ENCODE measurements around the gene ACADM.
"Not testable (repeated sequence)": the region's sequence is repeated elsewhere in the genome, so short reads cannot be mapped to it uniquely, and the experiment has no call there.

Gene ACADM

GRCh38 chr1:75720325-75720724 lies 4.2 kb upstream of the ACADM start:
- Histone ChIP-seq H3K4ac (ENCODE audit: low read depth, low read length) (no peak overlapping the region), H3K79me2 (ENCODE audit: control insufficient read depth, insufficient read depth, low read length) (no peaks in the 10 kb centered on the region), H2BK120ac (ENCODE audit: low read depth, low read length) (peak overlapping the region; percentile 78), H3K4me1 (ENCODE audit: control insufficient read depth, low read depth, low read length) (no peaks in the 10 kb centered on the region), H3K4me2 (ENCODE audit: low read length) (no peak overlapping the region), H2BK5ac (ENCODE audit: low read length) (peak overlapping the region; percentile 35), H3K4me3 (ENCODE audit: low read length) (no peak overlapping the region), H4K8ac (ENCODE audit: low read depth, low read length) (no peak overlapping the region), H2BK15ac (replicated peaks; ENCODE audit: low read depth) (no peak overlapping the region), H4K5ac (ENCODE audit: low read length) (no peak overlapping the region), H3K27ac (ENCODE audit: low read depth, low read length) (peak overlapping the region; percentile 71), H3K18ac (ENCODE audit: low read length) (peak overlapping the region; percentile 39), H3K27me3 (ENCODE audit: insufficient read depth, low read length, poor library complexity) (no peaks in the 10 kb centered on the region), H2AK5ac (ENCODE audit: low read length) (no peak overlapping the region), H3K56ac (ENCODE audit: low read length) (no peak overlapping the region), H3K23ac (ENCODE audit: low read length) (no peak overlapping the region), H3K36me3 (ENCODE audit: control insufficient read depth, insufficient read depth, low read length) (no peaks in the 10 kb centered on the region), H3K79me1 (ENCODE audit: low read length) (no peaks in the 10 kb centered on the region), H3K9ac (ENCODE audit: low read length) (no peak overlapping the region)
- WGBS (ENCODE audit: extremely low coverage, insufficient coverage, low lambda C conversion rate) = no CpG with 5 or more reads among the region's 4 CpGs
- no peak for DNase-seq

GRCh38 chr1:75720820-75721219 lies 3.7 kb upstream of the ACADM start:
- H3K27ac ChIP-seq (ENCODE audit: low read depth, low read length) = peak overlapping the region; percentile 82
- no peak overlapping the region for H4K5ac ChIP-seq (ENCODE audit: low read length)
- H3K79me1 ChIP-seq (ENCODE audit: low read length) = no peaks in the 10 kb centered on the region
- no peak overlapping the region for H3K4me3 ChIP-seq (ENCODE audit: low read length)
- H3K4ac ChIP-seq (ENCODE audit: low read depth, low read length) = no peak overlapping the region
- WGBS (ENCODE audit: extremely low coverage, insufficient coverage, low lambda C conversion rate) = no CpG with 5 or more reads among the region's 1 CpG
- peaks cover 2% of the 10 kb centered on the region for H3K79me2 ChIP-seq (ENCODE audit: control insufficient read depth, insufficient read depth, low read length)
- H4K8ac ChIP-seq (ENCODE audit: low read depth, low read length) = no peak overlapping the region
- H3K23ac ChIP-seq (ENCODE audit: low read length) = no peak overlapping the region
- no peak overlapping the region for H2AK5ac ChIP-seq (ENCODE audit: low read length)
- peak; percentile 67 for DNase-seq
- H3K9ac ChIP-seq (ENCODE audit: low read length) = no peak overlapping the region
- H3K36me3 ChIP-seq (ENCODE audit: control insufficient read depth, insufficient read depth, low read length) = no peaks in the 10 kb centered on the region
- H2BK15ac ChIP-seq (replicated peaks; ENCODE audit: low read depth) = no peak overlapping the region
- H3K18ac ChIP-seq (ENCODE audit: low read length) = no peak overlapping the region
- H3K4me2 ChIP-seq (ENCODE audit: low read length) = no peak overlapping the region
- no peak overlapping the region for H2BK120ac ChIP-seq (ENCODE audit: low read depth, low read length)
- H2BK5ac ChIP-seq (ENCODE audit: low read length) = no peak overlapping the region
- H3K27me3 ChIP-seq (ENCODE audit: insufficient read depth, low read length, poor library complexity) = no peaks in the 10 kb centered on the region
- no peaks in the 10 kb centered on the region for H3K4me1 ChIP-seq (ENCODE audit: control insufficient read depth, low read depth, low read length)
- no peak overlapping the region for H3K56ac ChIP-seq (ENCODE audit: low read length)

GRCh38 chr1:75722246-75722645 lies 2.3 kb upstream of the ACADM start:
- not testable (repeated sequence) for DNase-seq; H3K18ac ChIP-seq (ENCODE audit: low read length); H2BK120ac ChIP-seq (ENCODE audit: low read depth, low read length); H3K79me2 ChIP-seq (ENCODE audit: control insufficient read depth, insufficient read depth, low read length); H4K8ac ChIP-seq (ENCODE audit: low read depth, low read length); H3K27me3 ChIP-seq (ENCODE audit: insufficient read depth, low read length, poor library complexity); H3K9ac ChIP-seq (ENCODE audit: low read length); H2BK5ac ChIP-seq (ENCODE audit: low read length); H3K4me1 ChIP-seq (ENCODE audit: control insufficient read depth, low read depth, low read length); H3K4me3 ChIP-seq (ENCODE audit: low read length); H2AK5ac ChIP-seq (ENCODE audit: low read length); H3K23ac ChIP-seq (ENCODE audit: low read length); H3K56ac ChIP-seq (ENCODE audit: low read length); H3K27ac ChIP-seq (ENCODE audit: low read depth, low read length); H3K36me3 ChIP-seq (ENCODE audit: control insufficient read depth, insufficient read depth, low read length); H3K79me1 ChIP-seq (ENCODE audit: low read length); H3K4ac ChIP-seq (ENCODE audit: low read depth, low read length); H2BK15ac ChIP-seq (replicated peaks; ENCODE audit: low read depth); H4K5ac ChIP-seq (ENCODE audit: low read length); H3K4me2 ChIP-seq (ENCODE audit: low read length)
- no CpG with 5 or more reads among the region's 8 CpGs for WGBS (ENCODE audit: extremely low coverage, insufficient coverage, low lambda C conversion rate)

GRCh38 chr1:75722966-75723365 lies 1.5 kb upstream of the ACADM start:
- H3K27me3 ChIP-seq (ENCODE audit: insufficient read depth, low read length, poor library complexity) = no peaks in the 10 kb centered on the region
- H3K56ac ChIP-seq (ENCODE audit: low read length) = no peak overlapping the region
- H2AK5ac ChIP-seq (ENCODE audit: low read length) = no peak overlapping the region
- H2BK15ac ChIP-seq (replicated peaks; ENCODE audit: low read depth) = no peak overlapping the region
- WGBS (ENCODE audit: extremely low coverage, insufficient coverage, low lambda C conversion rate) = no CpG with 5 or more reads among the region's 9 CpGs
- no peak overlapping the region for H3K27ac ChIP-seq (ENCODE audit: low read depth, low read length)
- no peak overlapping the region for H3K4me2 ChIP-seq (ENCODE audit: low read length)
- no peak overlapping the region for H3K4ac ChIP-seq (ENCODE audit: low read depth, low read length)
- no peak overlapping the region for H4K8ac ChIP-seq (ENCODE audit: low read depth, low read length)
- no peaks in the 10 kb centered on the region for H3K4me1 ChIP-seq (ENCODE audit: control insufficient read depth, low read depth, low read length)
- H3K23ac ChIP-seq (ENCODE audit: low read length) = no peak overlapping the region
- H3K18ac ChIP-seq (ENCODE audit: low read length) = no peak overlapping the region
- no peak overlapping the region for H2BK120ac ChIP-seq (ENCODE audit: low read depth, low read length)
- H3K36me3 ChIP-seq (ENCODE audit: control insufficient read depth, insufficient read depth, low read length) = no peaks in the 10 kb centered on the region
- no peak for DNase-seq
- H3K79me2 ChIP-seq (ENCODE audit: control insufficient read depth, insufficient read depth, low read length) = peaks cover 14% of the 10 kb centered on the region
- H3K4me3 ChIP-seq (ENCODE audit: low read length) = no peak overlapping the region
- H3K79me1 ChIP-seq (ENCODE audit: low read length) = peaks cover 7% of the 10 kb centered on the region
- H3K9ac ChIP-seq (ENCODE audit: low read length) = no peak overlapping the region
- H2BK5ac ChIP-seq (ENCODE audit: low read length) = no peak overlapping the region
- no peak overlapping the region for H4K5ac ChIP-seq (ENCODE audit: low read length)

GRCh38 chr1:75723989-75724471 lies 479 bp upstream of the ACADM start:
- peak; percentile 90 for DNase-seq

GRCh38 chr1:75725266-75725665 lies 757 bp downstream of the ACADM start:
- no peak overlapping the region for H2BK15ac ChIP-seq (replicated peaks; ENCODE audit: low read depth)
- no peaks in the 10 kb centered on the region for H3K4me1 ChIP-seq (ENCODE audit: control insufficient read depth, low read depth, low read length)
- peak overlapping the region; percentile 29 for H3K56ac ChIP-seq (ENCODE audit: low read length)
- no peak for DNase-seq
- H2BK120ac ChIP-seq (ENCODE audit: low read depth, low read length) = no peak overlapping the region
- H3K18ac ChIP-seq (ENCODE audit: low read length) = no peak overlapping the region
- H3K23ac ChIP-seq (ENCODE audit: low read length) = no peak overlapping the region
- WGBS (ENCODE audit: extremely low coverage, insufficient coverage, low lambda C conversion rate) = no CpG with 5 or more reads among the region's 1 CpG
- no peak overlapping the region for H2BK5ac ChIP-seq (ENCODE audit: low read length)
- H3K36me3 ChIP-seq (ENCODE audit: control insufficient read depth, insufficient read depth, low read length) = no peaks in the 10 kb centered on the region
- peak overlapping the region; percentile 14 for H3K9ac ChIP-seq (ENCODE audit: low read length)
- H3K4me2 ChIP-seq (ENCODE audit: low read length) = peak overlapping the region; percentile 6
- no peak overlapping the region for H3K4ac ChIP-seq (ENCODE audit: low read depth, low read length)
- no peaks in the 10 kb centered on the region for H3K27me3 ChIP-seq (ENCODE audit: insufficient read depth, low read length, poor library complexity)
- no peak overlapping the region for H3K4me3 ChIP-seq (ENCODE audit: low read length)
- H2AK5ac ChIP-seq (ENCODE audit: low read length) = no peak overlapping the region
- H3K27ac ChIP-seq (ENCODE audit: low read depth, low read length) = no peak overlapping the region
- peaks cover 7% of the 10 kb centered on the region for H3K79me1 ChIP-seq (ENCODE audit: low read length)
- H4K5ac ChIP-seq (ENCODE audit: low read length) = no peak overlapping the region
- peaks cover 14% of the 10 kb centered on the region for H3K79me2 ChIP-seq (ENCODE audit: control insufficient read depth, insufficient read depth, low read length)
- H4K8ac ChIP-seq (ENCODE audit: low read depth, low read length) = no peak overlapping the region

More at GRCh38 chr1:75723989-75724471, 479 bp upstream of the ACADM start:
- H3K4me3 ChIP-seq (ENCODE audit: low read length) = peak overlapping the region; percentile 67
- H3K36me3 ChIP-seq (ENCODE audit: control insufficient read depth, insufficient read depth, low read length) = no peaks in the 10 kb centered on the region
- peak overlapping the region; percentile 91 for H3K9ac ChIP-seq (ENCODE audit: low read length)
- H2BK120ac ChIP-seq (ENCODE audit: low read depth, low read length) = no peak overlapping the region
- H3K27ac ChIP-seq (ENCODE audit: low read depth, low read length) = peak overlapping the region; percentile 88
- no peaks in the 10 kb centered on the region for H3K4me1 ChIP-seq (ENCODE audit: control insufficient read depth, low read depth, low read length)
- peak overlapping the region; percentile 91 for H3K56ac ChIP-seq (ENCODE audit: low read length)
- H3K18ac ChIP-seq (ENCODE audit: low read length) = peak overlapping the region; percentile 91
- H3K27me3 ChIP-seq (ENCODE audit: insufficient read depth, low read length, poor library complexity) = no peaks in the 10 kb centered on the region
- H3K79me1 ChIP-seq (ENCODE audit: low read length) = peaks cover 7% of the 10 kb centered on the region
- peaks cover 14% of the 10 kb centered on the region for H3K79me2 ChIP-seq (ENCODE audit: control insufficient read depth, insufficient read depth, low read length)
- H2BK5ac ChIP-seq (ENCODE audit: low read length) = no peak overlapping the region
- H2BK15ac ChIP-seq (replicated peaks; ENCODE audit: low read depth) = no peak overlapping the region
- H4K5ac ChIP-seq (ENCODE audit: low read length) = no peak overlapping the region
- no peak overlapping the region for H2AK5ac ChIP-seq (ENCODE audit: low read length)
- no CpG with 5 or more reads among the region's 30 CpGs for WGBS (ENCODE audit: extremely low coverage, insufficient coverage, low lambda C conversion rate)
- H3K4ac ChIP-seq (ENCODE audit: low read depth, low read length) = no peak overlapping the region
- H3K4me2 ChIP-seq (ENCODE audit: low read length) = peak overlapping the region; percentile 1
- H3K23ac ChIP-seq (ENCODE audit: low read length) = no peak overlapping the region
- H4K8ac ChIP-seq (ENCODE audit: low read depth, low read length) = no peak overlapping the region

All from mesendoderm (in vitro differentiated cells).